Right lobe of liver (tissue), 6 donors: ENCODE measurements around the gene DNPH1. TPM values are rescaled to one million over a fixed set of nuclear protein-coding genes. Genes with fewer than 3 reads are reported as not detected.

Experiments
- ATAC-seq, 4 donors: fragments of 200-7000 bp; cut with Tn5 transposase; one replicate each; pipeline ENCODE4 v1.9.1; 2020; ENCODE audit warnings: mild to moderate bottlenecking in 4 of 4, moderate library complexity in 4 of 4
- DNase-seq, 3 donors: peaks; one replicate each; pipeline ENCODE4 v3.0.0-alpha.2; 2020
- H3K27ac ChIP-seq, 3 donors: fragments of 200-600 bp; one replicate each; pipeline ENCODE4 v1.8.0; 2022
- H3K27me3 ChIP-seq, 2 donors: fragments of 200-600 bp; one replicate each; pipeline ENCODE4 v1.8.0; 2022
- H3K36me3 ChIP-seq, 4 donors: fragments of 200-600 bp; sonication (generic) in 1 of 4; one replicate each; pipeline versions ENCODE4 v1.5.1 to v1.8.0; 2017 to 2022; ENCODE audit warnings: control low read depth in 1 of 4
- H3K4me1 ChIP-seq, 4 donors: fragments of 200-600 bp; sonication (generic) in 1 of 4; one replicate each; pipeline versions ENCODE4 v1.5.1 to v1.8.0; 2017 to 2022; ENCODE audit warnings: control low read depth in 1 of 4
- H3K4me3 ChIP-seq, 3 donors: fragments of 200-600 bp; one replicate each; pipeline ENCODE4 v1.8.0; 2022
- H3K9me3 ChIP-seq, 4 donors: fragments of 200-600 bp; sonication (generic) in 1 of 4; one replicate each; pipeline versions ENCODE4 v1.5.1 to v1.8.0; 2017 to 2022; ENCODE audit warnings: control low read depth in 1 of 4
- POLR2A ChIP-seq: fragments of 450-650 bp; IDR thresholded peaks from one replicate; pipeline ENCODE4 v1.6.1; 2017; ENCODE audit warnings: antibody characterized with exemption, mild to moderate bottlenecking
- WGBS: methylation state at CpG from one replicate; pipeline ENCODE4 v1.1.6; 2018; ENCODE audit warnings: low coverage, low lambda C conversion rate; ENCODE audit not compliant: insufficient coverage; ENCODE audit errors: missing lambda C conversion rate; 5-methylcytosine and 5-hydroxymethylcytosine counted together
- intact Hi-C, 2 donors: fragments of 100-400 bp; cut with DNase I; formaldehyde crosslinking; loops; one replicate each; pipeline versions ENCODE4 v1.11.2 to v1.14.1; 2022
- total RNA-seq, 6 experiments: library from RNA; depleted of rRNA in 2 of 6; stranded (reverse); fragments of >200 nt in 2 of 6; fragmentation: NEBNext Ultra II Directional in 3 of 6; extraction: Animal tissue kit (Norgen Biotek cat#: 25700) in 3 of 6; gene quantifications; one replicate each; pipeline versions ENCODE4 v1.1.0 to v1.2.4, GENCODE V29; 2016 to 2023
- TF ChIP-seq, protein P1 (sequence below), 4 donors: fragments of 200-600 bp in 3 of 4; fragments of 450-650 bp in 1 of 4; IDR thresholded peaks; one replicate each; pipeline versions ENCODE4 v1.5.1 to v1.8.0; 2016 to 2022; ENCODE audit warnings: antibody characterized with exemption in 4 of 4, mild to moderate bottlenecking in 2 of 4
- donor health status: DM: no; HTN: yes; CAD: no.
- donor health status: DM: no; HTN: no; CAD: no.
- donor health status: DM: no; HTN: no; CAD: no.
- donor health status: DM: no; HTN: yes; CAD: no.
- donor health status: DM: no; HTN: yes; CAD: no.

DNPH1 gene
- total RNA-seq, 6 experiments from 2014 or later, result 50.7 to 107 (median 62.4) TPM

- 65% methylated on average over 5 of the region's 5 CpGs for whole genome bisulfite sequencing
- Histone ChIP-seq H3K36me3 (peaks cover 0 to 21% (median 0%) of the 10 kb centered on the region in 4 donors), H3K4me3 (no peak overlapping the region)
These were observed 43.8 kb downstream of the DNPH1 start for GRCh38 chr6:43185391-43185985.

DNA sequence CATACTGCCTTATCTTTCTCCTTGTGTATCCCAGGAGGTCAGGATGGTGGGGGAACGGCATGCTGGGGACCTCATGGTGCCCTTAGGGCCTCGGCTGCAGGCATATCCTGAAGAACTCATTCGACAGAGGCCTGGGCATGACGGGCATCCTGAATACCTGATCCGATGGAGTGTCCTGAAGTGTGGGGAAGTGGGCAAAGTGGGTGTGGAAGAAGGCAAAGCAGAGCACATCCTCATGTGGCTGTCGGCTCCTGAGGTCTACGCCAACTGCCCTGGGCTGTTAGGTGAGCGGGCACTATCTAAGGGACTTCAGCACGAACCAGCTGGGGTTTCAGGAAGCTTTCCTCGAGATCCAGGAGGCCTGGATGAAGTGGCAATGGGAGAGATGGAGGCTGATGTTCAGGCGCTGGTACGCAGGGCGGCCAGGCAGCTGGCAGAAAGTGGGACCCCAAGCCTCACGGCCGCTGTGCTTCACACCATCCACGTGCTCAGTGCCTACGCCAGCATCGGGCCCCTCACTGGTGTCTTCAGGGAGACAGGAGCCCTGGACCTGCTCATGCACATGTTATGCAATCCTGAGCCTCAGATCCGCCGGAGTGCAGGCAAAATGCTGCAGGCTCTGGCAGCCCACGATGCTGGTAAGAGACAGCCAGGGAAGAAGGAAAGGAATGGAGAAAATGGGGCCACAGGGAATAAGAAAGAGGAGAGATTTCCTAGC is 44.9 kb downstream of the DNPH1 start:
- no peak for ATAC-seq
- Histone ChIP-seq H3K4me3 (no peak overlapping the region), H3K9me3 (no peaks in the 10 kb centered on the region), H3K27me3 (no peaks in the 10 kb centered on the region), H3K36me3 (peaks cover 0 to 24% (median 1%) of the 10 kb centered on the region in 4 donors), H3K27ac (no peak overlapping the region), H3K4me1 (peaks cover 0 to 15% (median 0%) of the 10 kb centered on the region in 4 donors)
- TF ChIP-seq POLR2A, result no peak
- WGBS, result 77% methylated on average over 6 of the region's 21 CpGs
- DNase-seq, result no peak
- intact Hi-C loops, result no loop called here

More at GRCh38 chr6:43185391-43185985, 43.8 kb downstream of the DNPH1 start:
- no peaks in the 10 kb centered on the region for H3K9me3 ChIP-seq
- no peaks in the 10 kb centered on the region for H3K27me3 ChIP-seq
- H3K4me1 ChIP-seq, result peaks cover 0 to 15% (median 0%) of the 10 kb centered on the region in 4 donors
- TF ChIP-seq, protein P1, sequence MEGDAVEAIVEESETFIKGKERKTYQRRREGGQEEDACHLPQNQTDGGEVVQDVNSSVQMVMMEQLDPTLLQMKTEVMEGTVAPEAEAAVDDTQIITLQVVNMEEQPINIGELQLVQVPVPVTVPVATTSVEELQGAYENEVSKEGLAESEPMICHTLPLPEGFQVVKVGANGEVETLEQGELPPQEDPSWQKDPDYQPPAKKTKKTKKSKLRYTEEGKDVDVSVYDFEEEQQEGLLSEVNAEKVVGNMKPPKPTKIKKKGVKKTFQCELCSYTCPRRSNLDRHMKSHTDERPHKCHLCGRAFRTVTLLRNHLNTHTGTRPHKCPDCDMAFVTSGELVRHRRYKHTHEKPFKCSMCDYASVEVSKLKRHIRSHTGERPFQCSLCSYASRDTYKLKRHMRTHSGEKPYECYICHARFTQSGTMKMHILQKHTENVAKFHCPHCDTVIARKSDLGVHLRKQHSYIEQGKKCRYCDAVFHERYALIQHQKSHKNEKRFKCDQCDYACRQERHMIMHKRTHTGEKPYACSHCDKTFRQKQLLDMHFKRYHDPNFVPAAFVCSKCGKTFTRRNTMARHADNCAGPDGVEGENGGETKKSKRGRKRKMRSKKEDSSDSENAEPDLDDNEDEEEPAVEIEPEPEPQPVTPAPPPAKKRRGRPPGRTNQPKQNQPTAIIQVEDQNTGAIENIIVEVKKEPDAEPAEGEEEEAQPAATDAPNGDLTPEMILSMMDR (IDR thresholded peaks at IDR 0.05), result no peak
- no peak for TF ChIP-seq POLR2A
- no peak for ATAC-seq
- H3K27ac ChIP-seq, result no peak overlapping the region
- no peak for DNase-seq
- intact Hi-C loops, result no loop called here

GRCh38 chr6:43183441-43183840 is 45.8 kb downstream of the DNPH1 start:
- Histone ChIP-seq H3K36me3 (peaks cover 0 to 34% (median 6%) of the 10 kb centered on the region in 4 donors), H3K4me3 (no peak overlapping the region), H3K9me3 (no peaks in the 10 kb centered on the region), H3K4me1 (peaks cover 0 to 15% (median 0%) of the 10 kb centered on the region in 4 donors), H3K27ac (no peak overlapping the region), H3K27me3 (no peaks in the 10 kb centered on the region)
- intact Hi-C loops, result no loop called here
- no peak for DNase-seq
- no peak for TF ChIP-seq POLR2A
- TF ChIP-seq, protein P1 (IDR thresholded peaks at IDR 0.05), result no peak
- ATAC-seq, result no peak
- 92% methylated on average over 4 of the region's 4 CpGs for WGBS

DNA sequence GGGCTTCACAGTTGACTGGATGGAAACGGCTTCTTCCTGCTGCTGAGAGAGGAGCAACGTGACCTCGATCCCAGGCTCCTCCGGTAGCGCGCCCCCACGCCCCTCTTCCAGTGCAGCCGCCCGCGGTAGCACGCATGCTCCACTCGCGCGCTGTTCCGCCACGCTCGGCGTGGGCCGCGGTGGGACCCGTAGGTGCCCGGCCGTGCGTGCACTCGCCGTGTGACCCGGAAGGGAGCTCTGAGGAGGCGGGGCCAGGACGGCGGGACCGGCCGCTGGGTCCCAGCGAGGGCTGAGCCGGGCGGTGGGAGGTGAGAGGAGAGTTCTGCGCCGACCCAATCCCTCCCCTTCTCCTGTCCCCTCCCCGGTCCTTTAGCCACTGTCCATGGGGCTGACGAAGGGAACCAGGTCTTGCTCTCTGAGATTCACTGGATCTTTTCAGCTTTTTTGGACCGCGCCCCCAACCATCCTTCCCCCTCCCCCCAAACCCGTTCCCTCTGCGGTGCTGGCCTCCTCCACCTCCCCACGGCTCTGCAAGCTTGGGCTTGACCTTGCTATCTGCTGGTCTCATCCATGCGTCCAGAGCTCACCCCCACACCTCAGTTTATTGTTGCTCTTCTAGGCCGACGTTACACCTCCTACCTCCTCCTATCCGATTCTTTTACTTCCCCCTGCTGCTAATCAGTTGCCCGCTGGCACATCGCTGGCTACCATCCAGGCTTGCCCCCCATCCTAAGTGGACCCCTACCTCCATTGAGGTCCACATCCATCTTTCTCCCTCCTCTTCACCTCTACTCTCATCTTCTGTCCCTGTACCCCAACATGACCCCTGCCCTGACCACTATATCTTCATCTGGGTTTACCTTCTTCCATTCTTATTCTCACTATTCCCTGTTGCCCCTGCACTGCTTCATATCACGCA is 47.1 kb downstream of the DNPH1 start, which contains the start of gene CUL9:
Gene CUL9 (plus strand): TSS at position 255 of the 919 bp plus-strand sequence. CDS start 2,115 bp downstream, outside the sequence.
- peak; percentile 93 to 98 (median 96) for ATAC-seq
- WGBS, result 3% methylated on average over 23 of the region's 51 CpGs
- H3K4me3 ChIP-seq, result peak within 1 kb of the TSS; percentile 66 to 71 (median 67)
- intact Hi-C loops, result no loop called here
- TF ChIP-seq, protein P1 (IDR thresholded peaks at IDR 0.05), result no peak
- TF ChIP-seq POLR2A, result peak; percentile 50
- peak; percentile 89 to 92 (median 91) for DNase-seq
- H3K9me3 ChIP-seq, result no peaks in the 10 kb centered on the region
- H3K27me3 ChIP-seq, result no peaks in the 10 kb centered on the region
- peak within 1 kb of the TSS; percentile 16 to 48 (median 34) for H3K27ac ChIP-seq
- H3K36me3 ChIP-seq, result peaks cover 0 to 35% (median 13%) of the 10 kb centered on the region in 4 donors
- H3K4me1 ChIP-seq, result peaks cover 0 to 15% (median 0%) of the 10 kb centered on the region in 4 donors
